GM19351 (cell line): Measurements from ENCODE around the gene CMTM7.

Experiments
- ATAC-seq: cut with Tn5 transposase; IDR thresholded peaks from one replicate; pipeline ENCODE4 v1.9.1; 2021; ENCODE audit warnings: mild to moderate bottlenecking, moderate library complexity; ENCODE audit not compliant: unreplicated experiment

The CMTM7 gene

DNA sequence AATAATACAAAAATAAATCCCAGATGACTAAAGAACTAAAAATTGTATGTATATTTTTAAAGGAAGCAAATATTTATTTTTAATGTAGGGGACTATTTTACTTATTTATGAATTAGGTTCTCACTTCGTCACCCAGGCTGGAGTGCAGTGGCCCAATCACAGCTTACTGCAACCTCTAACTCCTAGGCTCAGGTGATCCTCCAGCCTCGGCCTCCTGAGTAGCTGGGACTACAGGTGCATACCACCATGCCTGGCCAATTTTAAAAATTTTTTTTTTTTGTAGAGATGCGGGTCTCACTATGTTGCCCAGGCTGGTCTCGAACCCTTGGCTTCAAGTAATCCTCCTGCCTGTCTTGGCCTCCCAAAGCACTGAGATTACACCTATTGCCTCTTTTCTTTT lies 42.6 kb downstream of the CMTM7 start:
- no peak for ATAC-seq

DNA sequence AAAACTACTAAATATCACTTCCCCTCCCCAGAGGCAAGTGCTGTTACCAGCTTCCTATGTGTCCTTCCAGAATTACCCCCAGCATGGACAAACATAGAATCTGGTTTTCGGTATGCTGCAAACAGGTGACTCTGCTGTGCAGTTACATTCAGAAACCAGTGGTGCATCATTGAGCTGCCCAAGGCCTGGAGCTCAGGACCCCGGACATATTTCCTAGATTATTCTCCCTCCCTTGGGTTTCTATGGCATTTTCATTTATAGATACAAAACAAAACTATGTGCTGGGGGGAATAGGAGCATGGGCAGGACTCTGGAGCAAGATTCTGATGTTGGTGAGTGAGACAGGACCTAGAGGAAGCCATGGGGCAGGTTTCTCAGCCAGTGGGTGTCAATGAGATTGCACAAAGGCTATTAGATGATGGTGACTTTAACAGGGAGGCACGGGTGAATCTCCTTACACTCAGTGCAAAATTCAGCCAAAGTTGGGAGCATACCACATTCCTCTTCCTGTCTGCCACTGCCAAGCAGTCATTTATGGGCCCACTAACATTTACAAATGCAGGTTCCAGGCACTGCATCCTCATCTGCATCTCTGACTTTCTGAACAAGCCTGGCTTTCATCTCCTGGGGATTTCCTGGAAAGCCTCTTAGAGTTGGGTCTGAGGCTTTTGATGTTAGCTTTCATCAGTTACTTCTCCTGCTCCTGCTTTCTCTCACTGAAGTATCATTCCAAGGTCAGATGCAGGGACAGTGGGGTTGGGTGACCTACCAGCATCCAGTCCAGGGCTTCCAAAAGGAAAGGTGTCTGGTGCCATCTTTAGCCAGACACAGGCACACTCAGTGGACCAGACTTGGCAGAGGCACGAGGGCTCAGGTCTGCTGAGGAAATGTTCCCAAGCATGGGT lies 44.5 kb downstream of the CMTM7 start:
- ATAC-seq: no peak

DNA sequence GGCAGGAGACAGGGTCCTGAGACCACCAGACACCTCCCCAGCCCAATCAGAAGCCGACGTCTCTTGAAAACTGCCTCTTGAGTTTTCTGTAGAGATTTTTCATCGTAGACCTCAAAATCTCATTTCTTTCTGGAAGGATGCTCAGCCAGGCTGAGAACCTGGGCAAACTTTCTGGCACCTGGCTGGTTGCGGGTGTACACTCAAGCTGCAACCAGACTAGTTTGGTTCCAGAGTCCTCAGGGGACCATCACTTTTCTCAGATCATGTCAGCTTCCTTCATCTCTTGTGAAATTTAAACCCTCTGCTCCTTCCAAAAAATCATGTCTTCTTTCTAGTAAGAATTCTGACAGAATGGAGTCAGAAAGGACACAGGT lies 45.1 kb downstream of the CMTM7 start:
- ATAC-seq: peak; percentile 29

DNA sequence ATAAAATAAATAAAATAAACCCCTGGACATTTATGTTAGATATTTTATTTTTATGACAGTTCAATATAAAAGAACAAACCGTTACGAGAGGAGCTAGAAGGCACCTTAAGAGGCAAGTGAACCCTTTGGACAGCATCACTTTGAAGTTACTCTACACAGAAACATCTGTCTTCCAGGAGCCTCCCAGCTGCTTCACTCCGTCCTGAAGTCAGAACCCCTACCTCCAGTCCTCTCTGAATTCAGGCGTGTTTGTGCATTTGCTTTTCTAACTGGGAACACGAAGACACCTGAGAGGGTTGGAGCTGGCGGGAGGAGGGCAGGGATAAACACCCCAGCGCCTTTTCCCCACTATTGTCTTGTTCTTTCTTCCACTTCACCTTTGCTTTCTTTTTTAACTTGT lies 46.2 kb downstream of the CMTM7 start:
- ATAC-seq: no peak

DNA sequence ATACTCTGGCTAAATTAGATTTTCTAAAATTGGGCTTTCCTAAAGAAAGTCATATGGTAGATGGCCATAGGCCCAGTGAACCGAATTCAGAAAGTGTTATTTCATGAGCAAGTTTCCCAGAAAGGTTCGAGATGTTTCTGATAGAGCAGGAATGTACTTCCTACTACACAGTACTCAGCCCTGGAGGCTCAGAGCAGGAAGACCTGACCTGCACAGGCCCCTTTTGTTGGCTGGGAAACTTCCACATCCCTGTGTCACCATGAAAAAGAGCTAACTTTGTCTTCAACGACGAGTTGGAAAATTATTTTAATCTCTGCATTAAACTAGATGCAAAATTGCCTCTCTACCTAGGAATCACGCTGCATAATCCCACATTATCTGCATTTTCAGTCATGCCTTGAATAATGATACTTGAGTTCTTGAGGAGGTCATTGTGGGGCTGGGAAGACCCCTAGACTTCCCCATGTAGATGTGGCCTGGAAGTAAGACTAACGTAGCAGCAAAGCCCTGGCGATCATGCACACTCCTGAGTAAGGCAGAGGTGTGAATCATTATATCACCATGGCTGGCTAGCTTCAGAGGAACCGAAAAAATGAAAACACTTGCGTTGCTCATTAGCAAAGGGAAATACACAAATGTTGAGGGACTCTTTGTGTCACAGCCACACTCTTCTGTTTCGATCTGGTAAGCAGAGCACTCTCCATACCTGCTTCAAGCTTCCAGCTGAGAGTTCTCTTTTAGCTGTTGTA lies 47.1 kb downstream of the CMTM7 start:
- peak; percentile 87 for ATAC-seq

DNA sequence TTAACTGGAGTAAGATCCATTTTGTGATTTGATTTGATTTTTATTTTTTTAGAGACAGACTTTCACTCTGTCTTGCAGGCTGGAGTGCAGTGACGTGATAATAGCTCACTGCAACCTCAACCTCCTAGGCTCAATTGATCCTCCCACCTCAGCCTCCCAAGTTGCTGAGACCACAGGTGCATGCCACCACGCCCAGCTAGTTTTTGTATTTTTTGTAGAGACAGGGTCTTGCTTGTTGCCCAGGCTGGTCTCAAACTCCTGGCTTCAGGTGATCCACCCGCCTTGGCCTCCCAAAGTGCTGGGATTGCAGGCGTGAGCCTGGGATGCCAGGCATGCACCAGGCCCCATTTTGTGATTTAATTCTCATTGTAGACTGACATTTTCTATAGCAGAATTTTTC lies 47.8 kb downstream of the CMTM7 start:
- ATAC-seq: peak; percentile 18

DNA sequence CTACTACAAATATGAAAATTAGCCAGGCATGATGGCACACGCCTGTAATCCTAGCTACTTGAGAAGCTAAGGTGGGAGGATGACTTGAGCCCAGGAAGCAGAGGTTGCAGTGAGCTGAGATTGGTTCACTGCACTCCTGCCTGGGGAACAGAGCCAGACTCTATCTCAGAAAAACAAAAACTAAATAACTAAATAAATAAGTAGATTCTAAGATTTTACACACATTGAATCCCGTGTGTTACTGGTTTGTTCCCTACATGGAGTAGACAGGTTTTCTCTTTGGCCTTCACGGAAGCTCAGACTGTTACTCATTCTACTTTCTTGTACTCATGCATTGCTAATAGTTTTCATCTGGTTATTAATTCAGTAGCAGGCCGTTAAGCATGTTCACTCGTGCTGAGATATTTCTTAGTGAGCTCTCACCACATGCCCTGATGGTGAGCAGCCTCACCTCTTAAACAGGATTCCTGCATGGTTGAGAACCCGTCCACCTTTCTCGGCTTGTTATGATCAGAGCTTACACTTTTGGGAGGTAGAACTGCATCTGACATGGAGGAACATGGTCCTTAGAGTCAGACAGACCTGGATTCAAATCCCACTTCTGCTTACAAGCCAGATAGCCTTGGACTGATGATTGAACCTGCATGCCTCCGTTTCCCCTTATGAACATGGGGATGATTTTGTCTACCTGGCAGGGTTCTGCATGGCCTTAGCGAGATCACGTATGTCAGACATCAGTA lies 49.1 kb downstream of the CMTM7 start:
- no peak for ATAC-seq

DNA sequence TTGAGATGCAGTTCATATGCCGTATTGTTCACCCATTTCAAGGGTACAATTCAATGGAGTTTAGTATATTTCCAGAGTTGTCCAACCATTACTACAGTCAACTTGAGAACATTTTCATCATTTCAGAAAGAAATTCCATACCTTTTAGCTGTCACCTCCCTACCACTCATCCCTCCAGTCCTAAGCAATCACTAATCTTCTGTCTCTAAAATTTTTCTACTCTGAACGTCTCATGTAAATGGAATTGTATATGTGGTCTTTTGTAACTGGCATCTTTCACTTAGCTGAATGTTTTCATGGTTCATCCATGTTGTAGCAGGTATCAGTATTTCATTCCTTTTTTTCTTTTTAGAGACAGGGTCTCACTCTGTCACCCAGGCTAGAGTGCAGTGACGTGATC lies 51.1 kb downstream of the CMTM7 start:
- no peak for ATAC-seq

DNA sequence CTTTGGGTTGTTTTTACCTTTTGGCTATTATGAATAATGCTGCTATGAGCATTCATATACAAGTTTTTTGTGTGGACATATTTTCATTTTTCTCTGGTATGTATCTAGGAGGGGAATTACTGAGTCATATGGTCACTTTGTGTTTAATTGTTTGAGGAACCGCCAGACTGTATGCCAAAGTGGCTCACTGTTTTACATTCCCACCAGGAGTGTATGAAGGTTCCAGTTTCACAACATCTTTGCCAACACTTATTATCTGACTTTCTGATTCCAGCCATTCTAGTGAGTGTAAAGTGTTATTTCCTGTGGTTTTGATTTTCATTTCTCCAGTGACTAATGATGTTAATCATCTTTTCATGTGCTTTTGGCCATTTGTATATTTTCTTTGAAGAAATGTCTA lies 51.8 kb downstream of the CMTM7 start:
- no peak for ATAC-seq

DNA sequence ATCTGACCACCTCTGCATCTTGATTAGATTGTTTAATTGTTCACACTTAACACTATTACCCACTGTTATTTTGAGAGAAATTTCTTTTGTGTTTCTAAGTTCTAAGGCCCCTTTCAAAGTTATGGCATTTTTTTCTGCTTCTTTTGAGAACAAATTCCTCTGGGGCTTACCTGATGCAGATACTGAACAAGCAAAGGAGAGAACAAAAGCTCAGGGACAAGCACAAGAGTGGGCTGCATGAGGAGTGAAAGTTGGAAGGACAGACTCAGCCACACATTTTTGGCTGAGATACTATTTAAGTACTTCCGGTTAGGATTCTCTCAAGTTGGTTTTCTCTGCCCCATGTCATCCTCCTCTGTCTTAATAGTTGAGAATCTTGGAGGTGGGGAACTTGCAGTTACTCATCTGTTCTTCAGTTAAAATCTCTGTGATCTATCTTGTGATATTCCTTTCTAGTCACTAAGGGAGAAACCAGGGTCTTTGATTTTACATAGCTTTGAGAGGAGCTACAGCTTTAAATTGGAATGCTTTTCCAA lies 56.3 kb downstream of the CMTM7 start:
- ATAC-seq: no peak

DNA sequence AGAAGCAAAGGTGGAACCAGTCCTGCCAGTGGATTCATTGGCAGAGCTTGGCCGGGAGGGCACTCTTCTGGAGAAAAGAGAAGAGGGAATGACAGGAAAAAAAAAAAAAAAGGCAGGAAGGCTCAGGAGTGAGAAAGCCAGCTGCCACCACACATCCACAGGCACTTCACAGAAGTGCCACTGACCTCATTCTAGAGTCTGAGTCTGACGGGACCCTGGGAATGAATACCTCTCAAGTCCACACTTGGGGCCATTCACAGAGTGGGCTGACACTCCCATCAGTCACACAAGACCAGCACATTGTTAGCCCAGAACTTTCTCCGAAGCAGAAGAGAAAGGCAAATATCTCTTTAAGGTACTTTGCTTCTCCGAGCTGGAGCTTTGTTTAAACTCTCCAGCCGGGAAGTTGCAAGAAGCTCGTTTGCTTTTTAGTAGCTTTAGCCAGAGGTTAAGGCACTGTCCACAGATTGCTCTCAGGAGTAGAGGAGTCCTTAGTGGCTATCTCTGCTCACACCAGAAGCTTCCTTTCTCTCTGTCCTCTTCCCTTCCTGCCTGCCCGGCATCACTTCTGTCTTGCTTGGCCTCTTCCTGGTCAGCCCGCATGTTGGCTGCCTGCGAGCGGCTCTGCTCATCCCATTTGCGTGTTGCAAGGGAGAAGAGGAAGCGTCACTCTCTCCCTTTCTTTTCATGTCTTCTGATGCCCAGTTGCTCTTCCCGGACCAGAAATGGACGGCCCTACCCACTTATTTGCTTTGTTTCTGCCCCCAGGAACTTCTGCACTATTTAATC lies 57.2 kb downstream of the CMTM7 start:
- ATAC-seq: no peak

DNA sequence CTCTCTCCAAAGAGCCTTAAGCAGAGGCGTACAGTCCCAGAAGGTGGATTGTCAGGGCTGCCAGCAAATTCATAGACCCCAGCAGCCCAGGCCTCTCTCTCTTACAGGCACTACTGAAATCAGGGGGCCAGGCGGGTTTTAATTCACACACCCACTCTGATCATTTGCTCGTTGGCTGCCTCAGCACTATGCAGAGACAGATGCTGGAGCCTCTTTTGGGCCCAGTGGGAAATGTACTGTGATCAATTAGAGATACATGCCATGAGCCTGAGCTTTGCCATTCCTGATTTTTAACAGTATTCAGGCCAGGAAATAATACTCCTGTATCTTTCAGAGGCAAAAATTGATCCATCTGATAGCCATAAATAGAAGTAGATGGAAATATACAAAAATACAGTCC lies 58.0 kb downstream of the CMTM7 start:
- no peak for ATAC-seq

DNA sequence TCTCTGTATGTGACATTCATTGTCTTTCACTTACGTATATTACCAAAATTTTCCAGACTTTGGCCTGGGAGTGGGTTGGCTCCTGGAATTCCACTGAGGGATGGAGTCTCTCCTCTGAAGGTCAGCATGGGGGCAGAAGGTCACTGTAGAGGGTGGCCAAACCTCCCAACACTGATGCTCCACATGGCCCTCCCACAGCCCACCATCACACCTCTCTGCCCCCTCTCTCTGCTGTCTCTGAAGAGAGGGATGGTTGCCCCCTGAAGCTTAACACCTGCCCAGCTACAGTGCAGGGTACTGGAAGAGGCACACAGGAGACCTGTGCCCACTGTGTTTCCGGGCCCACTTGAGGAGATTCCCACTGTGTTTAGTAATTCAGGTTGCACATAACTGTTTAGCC lies 58.8 kb downstream of the CMTM7 start:
- no peak for ATAC-seq

DNA sequence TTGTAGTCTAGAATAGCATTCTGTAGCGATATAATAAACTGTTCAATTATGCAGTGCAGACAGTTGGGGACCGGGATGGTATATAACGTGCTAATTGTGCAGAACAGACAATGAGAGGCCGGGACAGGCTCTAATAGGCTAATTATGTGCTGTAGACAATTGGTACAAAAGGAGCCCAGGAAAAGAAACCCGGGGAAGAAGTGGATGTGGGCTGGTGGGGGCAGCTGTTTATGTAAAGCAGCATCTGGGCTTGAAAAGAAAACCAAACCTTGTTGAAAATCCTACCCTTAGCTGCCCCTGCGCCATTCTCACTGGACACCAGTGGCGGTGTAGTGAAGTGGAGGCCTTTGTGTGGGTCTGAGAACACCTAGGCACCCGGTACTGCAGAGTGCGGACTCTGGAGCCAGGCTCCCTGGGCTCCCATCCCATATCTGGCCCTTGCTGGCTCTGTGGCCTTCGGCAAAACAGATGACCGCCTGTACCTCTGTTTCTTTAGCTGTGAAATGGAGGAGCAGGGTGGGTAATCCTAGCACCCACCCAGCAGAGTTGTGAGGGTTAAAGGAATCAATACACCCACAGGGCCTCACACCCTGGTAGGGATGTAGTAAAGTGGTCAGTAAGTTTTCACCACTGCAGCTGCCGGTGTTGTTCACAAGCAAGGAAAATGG lies 59.5 kb downstream of the CMTM7 start:
- no peak for ATAC-seq

DNA sequence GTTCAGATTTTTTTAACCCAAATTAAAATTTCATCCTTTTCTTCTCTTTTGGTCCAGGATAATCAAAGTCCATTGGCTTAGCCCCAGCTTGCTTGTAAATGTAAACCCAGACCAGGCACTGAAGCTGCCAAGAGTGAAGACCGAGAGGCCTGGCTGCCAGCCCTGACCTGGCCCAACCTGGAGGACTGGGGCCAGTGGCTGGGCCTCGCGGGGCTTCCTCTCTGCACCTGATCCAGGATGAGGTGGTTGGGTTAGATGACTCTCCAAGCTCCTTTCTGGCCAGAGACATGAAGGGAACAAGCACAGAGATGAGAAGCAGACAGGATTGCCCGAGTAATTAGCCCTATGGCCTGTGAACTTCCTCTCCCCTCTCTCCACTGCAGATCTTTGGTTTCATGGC lies 60.4 kb downstream of the CMTM7 start:
- ATAC-seq: no peak

DNA sequence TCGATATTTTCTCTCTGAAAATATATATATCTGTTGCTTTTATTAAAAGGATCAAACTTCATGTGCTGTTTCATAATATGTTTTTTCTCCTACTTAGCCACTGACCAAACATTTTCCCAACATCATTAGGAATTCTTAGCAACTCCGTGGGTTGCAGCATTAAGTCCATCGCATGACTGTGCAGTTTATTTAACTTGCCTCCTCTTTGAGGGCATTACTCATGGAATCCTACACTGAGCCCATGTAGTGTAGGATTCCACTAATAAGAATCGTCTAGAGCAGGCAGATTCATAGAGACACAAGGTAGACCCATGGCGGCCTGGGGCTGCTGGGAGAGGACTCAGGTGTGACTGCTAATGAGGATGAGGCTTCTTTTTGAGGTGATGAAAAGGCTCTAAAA lies 61.7 kb downstream of the CMTM7 start:
- ATAC-seq: no peak

DNA sequence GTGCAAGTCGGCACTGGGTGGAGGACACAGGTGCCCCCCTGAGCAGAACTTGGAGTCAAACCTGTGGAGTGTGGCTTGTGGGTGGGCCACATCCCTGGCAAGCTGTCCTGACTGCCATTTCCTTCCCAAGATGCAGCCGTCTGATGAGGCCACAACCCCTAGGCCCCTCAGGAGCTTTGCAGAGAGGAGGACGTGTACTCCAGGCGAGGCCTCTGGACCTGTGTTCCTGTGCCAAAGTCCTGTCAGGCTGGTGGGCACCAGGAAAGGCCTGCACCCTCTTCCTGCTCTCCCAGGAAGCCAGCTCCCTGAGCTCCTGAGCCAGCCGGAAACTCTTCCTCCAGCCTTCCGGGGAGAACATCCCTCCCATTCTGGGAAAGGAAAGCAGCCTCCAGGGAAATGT lies 62.5 kb downstream of the CMTM7 start:
- ATAC-seq: no peak

DNA sequence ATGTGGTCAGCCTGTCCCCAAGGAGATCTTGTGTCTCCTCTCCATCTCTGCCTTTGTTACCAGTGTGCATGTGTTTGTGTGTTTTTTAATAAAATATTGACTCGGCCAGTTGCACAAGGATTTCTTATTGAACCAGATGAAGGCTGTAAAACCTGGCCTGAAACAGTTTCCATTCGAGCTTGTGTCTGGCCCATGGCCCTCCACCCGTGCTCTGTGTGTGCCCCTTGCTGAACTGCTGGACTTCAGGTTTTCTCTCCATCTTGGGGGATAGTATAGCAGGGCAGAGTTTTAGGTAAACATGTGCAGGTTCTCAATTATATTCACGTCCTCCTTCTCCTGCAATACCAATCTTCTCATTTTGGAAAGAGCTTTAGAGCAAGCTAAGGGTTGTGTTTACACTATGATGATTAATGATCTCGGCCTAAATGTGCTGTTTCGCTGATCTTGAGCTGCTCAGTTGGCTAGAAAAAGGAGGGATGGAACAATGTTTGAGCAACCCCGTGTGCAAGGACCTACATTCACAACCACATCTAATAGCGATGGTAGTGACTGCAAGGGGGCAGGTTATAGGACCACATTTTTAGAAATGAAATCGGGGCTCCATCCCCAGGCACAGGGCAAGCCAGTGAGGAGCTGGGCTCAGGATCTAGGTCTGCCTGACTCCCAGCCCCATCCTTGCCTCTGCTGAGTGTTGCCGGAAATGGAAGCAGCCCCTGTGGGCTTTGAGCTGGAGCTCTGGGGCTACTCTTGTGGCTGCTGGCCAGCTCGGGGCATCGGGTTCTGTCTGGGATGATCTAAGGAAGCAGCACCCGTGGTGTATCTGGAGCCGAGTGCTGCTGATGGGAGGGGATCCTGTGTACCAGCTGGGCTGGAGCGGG lies 63.3 kb downstream of the CMTM7 start:
- no peak for ATAC-seq
